Adrenal gland (tissue), 12 donors: Measurements from ENCODE around the gene ALOX12B. TPM values are rescaled to one million over a fixed set of nuclear protein-coding genes. Genes with fewer than 3 reads are reported as not detected.
A peak's percentile ranks its signal among the peaks of the same experiment; 100 is the strongest.
"Not testable (repeated sequence)": the region's sequence is repeated elsewhere in the genome, so short reads cannot be mapped to it uniquely, and the experiment has no call there.

Source experiments
- DNase-seq, 7 donors: peaks; one replicate each; pipeline ENCODE4 v3.0.0-alpha.2; 2019 to 2020
- H3K27ac ChIP-seq, 5 donors: fragments of 200-600 bp; sonication (generic) in 4 of 5; 1 replicate in 3 of 5; 2 replicates in 2 of 5; pipeline versions ENCODE4 v1.5.1 to v1.8.0; 2016 to 2020; ENCODE audit warnings: mild to moderate bottlenecking in 1 of 5
- H3K27me3 ChIP-seq: fragments of 200-600 bp; 2 replicates; pipeline ENCODE4 v1.8.0; 2021
- H3K36me3 ChIP-seq, 2 donors: fragments of 200-600 bp; replicated peaks in 1 of 2; 1 replicate in 1 of 2; 2 replicates in 1 of 2; pipeline versions ENCODE4 v1.5.1 to v1.8.0; 2018 to 2022
- H3K4me1 ChIP-seq, 2 donors: fragments of 200-600 bp; replicated peaks in 1 of 2; 1 replicate in 1 of 2; 2 replicates in 1 of 2; pipeline versions ENCODE4 v1.5.1 to v1.8.0; 2018 to 2021
- H3K4me3 ChIP-seq, 4 donors: fragments of 200-600 bp; sonication (generic) in 3 of 4; one replicate each; pipeline ENCODE4 v1.5.1; 2016 to 2018
- H3K9me3 ChIP-seq, 3 donors: fragments of 200-600 bp; sonication (generic) in 1 of 3; replicated peaks in 1 of 3; 1 replicate in 2 of 3; 2 replicates in 1 of 3; pipeline versions ENCODE4 v1.5.1 to v1.8.0; 2016 to 2021
- POLR2A ChIP-seq, 2 donors: fragments of 450-650 bp; IDR thresholded peaks; one replicate each; pipeline ENCODE4 v1.6.1; 2017; ENCODE audit warnings: antibody characterized with exemption in 2 of 2, mild to moderate bottlenecking in 2 of 2, moderate library complexity in 1 of 2
- WGBS, 4 donors: extraction: QIAGEN DNeasy Blood & Tissue Kit in 2 of 4; methylation state at CpG; one replicate each; pipeline versions ENCODE4 v1.1.5 to v1.1.7; 2013 to 2017; 5-methylcytosine and 5-hydroxymethylcytosine counted together
- intact Hi-C, 2 donors: fragments of 100-400 bp; cut with DNase I; formaldehyde crosslinking; loops; one replicate each; pipeline versions ENCODE4 v1.14.1 to v1.15.0; 2022 to 2023
- polyA plus RNA-seq, 3 donors: library from polyadenylated mRNA; stranded (reverse); fragments of 200-250 nt in 2 of 3; fragments of 350-450 nt in 1 of 3; fragmentation: Illumina TruSeq in 1 of 3; extraction: RNeasy Lipid Tissue Mini Kit (QIAGEN cat#74804) in 1 of 3; gene quantifications; one replicate each; pipeline ENCODE4 v1.2.3, GENCODE V29; 2013 to 2014
- total RNA-seq, 9 donors: library from RNA; depleted of rRNA in 4 of 9; stranded (reverse); fragments of >200 nt in 4 of 9; fragments of 120-200 nt in 1 of 9; fragmentation: NEBNext Ultra II Directional in 1 of 9; extraction: Animal tissue kit (Norgen Biotek cat#: 25700) in 1 of 9; gene quantifications; one replicate each; pipeline versions ENCODE4 v1.1.0 to v1.2.4, GENCODE V29; 2013 to 2023
- TF ChIP-seq, protein P1 (sequence below), 6 experiments: fragments of 450-650 bp in 4 of 6; fragments of 200-600 bp in 2 of 6; sonication (generic) in 1 of 6; IDR thresholded peaks; 1 replicate in 5 of 6; 2 replicates in 1 of 6; pipeline versions ENCODE4 v1.5.1 to v1.8.0; 2016 to 2021; ENCODE audit warnings: antibody characterized with exemption in 6 of 6, mild to moderate bottlenecking in 2 of 6, moderate library complexity in 1 of 6
- donor health status: healthy with polysubstance abuse.
- donor health status: Bipolar disorder and iron deficiency.
- donor health status: DM: yes; HTN: yes; CAD: no.
- donor health status: DM: no; HTN: no; CAD: no.
- donor health status: DM: no; HTN: no; CAD: no.
- donor health status: DM: yes; HTN: yes; CAD: no.

Gene ALOX12B
- total and polyA plus RNA-seq, 12 donors, result not detected

DNA sequence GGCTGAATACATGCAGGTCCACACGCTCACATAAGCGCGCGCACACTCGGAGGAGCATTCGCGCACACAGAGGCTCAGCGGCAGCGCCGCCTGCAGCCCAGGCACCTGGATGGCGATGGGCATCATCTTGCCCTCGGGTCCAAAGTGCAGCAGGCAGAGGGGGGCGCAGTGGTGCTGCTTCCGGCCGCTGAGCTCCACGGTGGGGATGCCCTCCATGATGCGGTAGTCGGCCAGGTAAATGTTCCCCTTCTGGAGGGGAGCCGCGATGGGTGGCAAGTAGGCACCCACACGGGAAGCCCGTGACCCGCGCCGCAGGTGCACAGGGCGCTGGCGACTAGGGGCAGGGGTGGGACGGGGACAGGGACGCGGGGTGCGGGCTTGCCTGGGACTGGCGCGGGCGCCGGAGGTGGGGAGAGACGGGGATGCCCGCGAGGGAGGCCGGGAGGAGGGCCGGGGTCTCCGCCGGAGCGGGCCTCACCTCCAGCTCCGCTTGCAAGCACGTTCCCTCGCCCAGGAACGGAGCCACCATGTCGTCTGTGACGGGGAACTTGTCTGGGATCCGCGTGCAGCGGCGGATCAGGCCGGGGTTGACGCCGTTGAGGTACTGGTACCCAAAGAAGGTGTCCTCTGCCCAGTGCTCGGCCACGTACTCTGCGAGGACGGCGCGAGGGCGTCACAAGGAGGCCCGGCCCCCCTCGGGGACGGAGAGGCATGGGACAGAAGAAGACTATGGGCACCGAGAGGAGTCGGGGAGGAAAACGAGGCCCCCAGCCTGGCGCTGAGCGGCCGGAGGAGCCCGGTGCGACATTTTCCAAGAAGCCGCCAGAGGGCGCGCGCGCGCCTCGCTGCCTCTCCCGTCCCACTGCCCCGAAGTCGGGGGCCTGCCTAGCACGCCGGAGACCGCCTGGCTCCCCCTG is 8.0 kb downstream of the ALOX12B start:
- DNase-seq, result peak; percentile 38 to 74 (median 66)
- no peaks in the 10 kb centered on the region for H3K36me3 ChIP-seq
- no peaks in the 10 kb centered on the region for H3K9me3 ChIP-seq
- H3K4me1 ChIP-seq, result peaks cover 0 to 8% of the 10 kb centered on the region in 2 donors
- no peak overlapping the region for H3K27ac ChIP-seq
- peak overlapping the region in 1 of 4 donors; percentile 51 for H3K4me3 ChIP-seq
- TF ChIP-seq, protein P1, sequence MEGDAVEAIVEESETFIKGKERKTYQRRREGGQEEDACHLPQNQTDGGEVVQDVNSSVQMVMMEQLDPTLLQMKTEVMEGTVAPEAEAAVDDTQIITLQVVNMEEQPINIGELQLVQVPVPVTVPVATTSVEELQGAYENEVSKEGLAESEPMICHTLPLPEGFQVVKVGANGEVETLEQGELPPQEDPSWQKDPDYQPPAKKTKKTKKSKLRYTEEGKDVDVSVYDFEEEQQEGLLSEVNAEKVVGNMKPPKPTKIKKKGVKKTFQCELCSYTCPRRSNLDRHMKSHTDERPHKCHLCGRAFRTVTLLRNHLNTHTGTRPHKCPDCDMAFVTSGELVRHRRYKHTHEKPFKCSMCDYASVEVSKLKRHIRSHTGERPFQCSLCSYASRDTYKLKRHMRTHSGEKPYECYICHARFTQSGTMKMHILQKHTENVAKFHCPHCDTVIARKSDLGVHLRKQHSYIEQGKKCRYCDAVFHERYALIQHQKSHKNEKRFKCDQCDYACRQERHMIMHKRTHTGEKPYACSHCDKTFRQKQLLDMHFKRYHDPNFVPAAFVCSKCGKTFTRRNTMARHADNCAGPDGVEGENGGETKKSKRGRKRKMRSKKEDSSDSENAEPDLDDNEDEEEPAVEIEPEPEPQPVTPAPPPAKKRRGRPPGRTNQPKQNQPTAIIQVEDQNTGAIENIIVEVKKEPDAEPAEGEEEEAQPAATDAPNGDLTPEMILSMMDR (IDR thresholded peaks at IDR 0.05), result peak; percentile 60 to 93 (median 76)
- TF ChIP-seq POLR2A (IDR thresholded peaks at IDR 0.05), result no peak
- 1 to 2% (median 1%) methylated on average over 28 to 87 of the region's 87 CpGs for whole genome bisulfite sequencing, 4 donors
- peaks cover 54% of the 10 kb centered on the region for H3K27me3 ChIP-seq
- intact Hi-C loops, result loop anchor here (5.0 to 10.0 kb wide), 2 partner anchors 33 to 225 kb away; no protein-coding TSS in a partner anchor

DNA sequence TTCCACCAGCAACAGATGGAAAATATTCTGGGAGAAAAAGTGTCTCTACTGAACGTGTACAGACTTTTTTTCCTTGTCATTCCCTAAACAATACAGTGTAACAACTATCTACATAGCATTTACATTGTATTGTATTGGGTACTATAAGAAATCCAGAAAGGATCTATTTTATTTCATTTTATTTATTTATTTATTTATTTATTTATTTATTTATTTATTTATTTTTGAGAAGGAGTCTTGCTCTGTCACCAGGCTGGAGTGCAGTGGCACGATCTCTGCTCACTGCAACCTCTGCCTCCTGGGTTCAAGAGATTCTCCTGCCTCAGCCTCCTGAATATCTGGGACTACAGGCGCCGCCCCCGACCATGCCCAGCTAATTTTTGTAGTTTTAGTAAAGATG is 9.6 kb downstream of the ALOX12B start:
- Histone ChIP-seq H3K27me3 (peaks cover 53% of the 10 kb centered on the region), H3K4me1 (peaks cover 0 to 14% of the 10 kb centered on the region in 2 donors)
- not testable (repeated sequence) for H3K27ac ChIP-seq, H3K4me3 ChIP-seq, H3K36me3 ChIP-seq, DNase-seq, H3K9me3 ChIP-seq
- intact Hi-C loops, result loop anchor here (5.0 to 10.0 kb wide), 2 partner anchors 34 to 227 kb away; no protein-coding TSS in a partner anchor
- 74 to 86% (median 80%) methylated on average over 4 to 5 of the region's 5 CpGs for WGBS, 4 donors

DNA sequence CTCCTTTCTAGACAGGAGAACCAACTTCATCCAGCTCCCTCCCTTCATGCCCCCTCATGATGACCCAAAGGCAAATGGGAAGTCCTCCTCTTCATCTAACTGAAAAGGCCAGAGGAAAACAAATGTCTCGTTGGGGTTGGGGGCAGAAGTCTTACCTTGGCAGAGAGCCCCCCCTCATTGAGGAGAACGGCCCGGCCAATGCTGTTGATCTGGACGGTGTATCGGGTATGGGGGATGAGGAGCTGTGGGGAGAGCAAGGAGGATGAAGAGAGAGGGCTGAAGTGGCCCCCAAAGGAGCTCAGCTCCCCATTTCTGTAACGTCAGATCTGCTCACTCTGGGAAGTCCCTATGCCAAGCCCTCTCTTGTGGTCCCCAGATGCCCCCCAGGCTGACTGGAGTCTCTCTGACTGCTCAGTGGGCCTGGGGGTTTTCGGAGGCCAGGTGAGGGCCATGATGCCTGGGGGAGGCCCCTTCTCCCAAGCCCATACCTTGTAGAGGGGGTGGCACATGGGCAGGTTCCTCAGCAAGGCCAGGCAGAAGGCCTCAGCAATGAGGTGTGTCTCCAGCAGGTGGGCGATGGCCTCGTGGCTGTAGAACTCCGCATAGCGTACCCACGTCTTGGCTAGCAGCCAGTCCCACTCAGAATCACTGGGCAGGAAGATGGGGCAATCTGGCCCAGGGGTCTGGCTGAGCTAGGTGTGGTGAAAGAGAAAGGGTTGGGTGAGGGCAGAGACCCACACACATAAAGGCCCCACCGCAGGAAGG is 10.8 kb downstream of the ALOX12B start:
- DNase-seq, result no peak
- peaks cover 0 to 14% of the 10 kb centered on the region in 2 donors for H3K4me1 ChIP-seq
- H3K27ac ChIP-seq, result no peak overlapping the region
- peaks cover 63% of the 10 kb centered on the region for H3K27me3 ChIP-seq
- no peak for TF ChIP-seq POLR2A (IDR thresholded peaks at IDR 0.05)
- TF ChIP-seq, protein P1 (IDR thresholded peaks at IDR 0.05), result no peak
- WGBS, 4 donors, result 77 to 85% (median 81%) methylated on average over 9 to 13 of the region's 13 CpGs
- H3K9me3 ChIP-seq, result no peaks in the 10 kb centered on the region
- no peak overlapping the region for H3K4me3 ChIP-seq
- intact Hi-C loops, result loop anchor here (5.0 to 10.0 kb wide), 2 partner anchors 36 to 228 kb away; no protein-coding TSS in a partner anchor
- no peaks in the 10 kb centered on the region for H3K36me3 ChIP-seq

DNA sequence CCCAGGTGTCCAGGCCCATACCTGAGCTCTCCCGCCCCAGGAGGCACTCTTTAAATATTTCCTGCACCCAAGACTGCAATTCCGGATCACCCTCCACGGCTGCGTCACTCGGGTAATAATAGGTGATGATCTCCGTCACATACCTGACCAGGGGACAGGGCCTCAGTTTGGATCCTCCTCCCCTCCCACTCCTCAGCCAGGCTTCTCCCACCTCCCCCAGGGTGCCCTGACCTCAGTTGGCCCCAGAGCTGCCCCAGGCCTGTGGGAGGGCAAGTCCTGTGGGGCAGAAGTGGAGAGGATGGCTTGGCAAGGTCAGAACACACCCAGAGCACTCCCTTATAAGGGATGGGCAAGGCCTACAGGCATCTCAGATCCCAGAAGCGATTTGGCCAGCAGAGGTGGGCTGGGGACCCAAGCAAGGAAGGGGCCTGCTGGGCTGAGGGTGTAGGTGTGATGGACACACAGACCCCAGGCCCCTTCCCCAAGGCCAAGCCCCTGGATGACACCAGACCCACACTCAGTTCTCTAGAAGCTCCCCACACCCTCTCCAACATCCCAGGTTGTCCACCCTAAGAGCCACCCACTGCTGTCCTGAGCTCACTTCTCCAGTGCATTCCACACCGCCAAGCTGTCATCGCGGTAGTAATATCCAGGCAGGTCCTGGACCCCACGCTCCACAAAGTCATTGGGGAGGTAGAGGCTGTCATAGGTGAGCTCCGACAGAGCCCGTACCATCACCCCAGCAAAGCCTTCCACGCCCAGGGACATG is 11.8 kb downstream of the ALOX12B start:
- H3K27me3 ChIP-seq, result peaks cover 66% of the 10 kb centered on the region
- intact Hi-C loops, result loop anchor here (5.0 to 10.0 kb wide), 2 partner anchors 37 to 229 kb away; no protein-coding TSS in a partner anchor
- no peak for DNase-seq

More for the DNA sequence above, 11.8 kb downstream of the ALOX12B start:
- Histone ChIP-seq H3K4me1 (peaks cover 0 to 14% of the 10 kb centered on the region in 2 donors), H3K9me3 (no peaks in the 10 kb centered on the region), H3K4me3 (no peak overlapping the region), H3K36me3 (no peaks in the 10 kb centered on the region), H3K27ac (no peak overlapping the region)
- WGBS, 4 donors, result 70 to 90% (median 83%) methylated on average over 7 to 14 of the region's 14 CpGs
- TF ChIP-seq, protein P1 (IDR thresholded peaks at IDR 0.05), result no peak
- TF ChIP-seq POLR2A (IDR thresholded peaks at IDR 0.05), result no peak
